Bronchial epithelial cell (primary cell): ENCODE measurements around the gene RABAC1. TPM values are rescaled to one million over a fixed set of nuclear protein-coding genes. Genes with fewer than 3 reads are reported as not detected.

Source experiments
- DNase-seq: peaks from one replicate; pipeline ENCODE4 v3.0.0-alpha.2; 2010; ENCODE audit warnings: low read depth
- FAIRE-seq: peaks from 2 replicates; lab custom pipeline; 2011; peaks lifted over from hg19 to GRCh38; lab: Jason Lieb, UNC
- H3K27me3 ChIP-seq: 2 replicates; pipeline ENCODE4 v1.5.1; 2011; ENCODE audit warnings: low read length; ENCODE audit not compliant: control insufficient read depth, insufficient read depth
- H3K36me3 ChIP-seq: 2 replicates; pipeline ENCODE4 v1.5.1; 2011; ENCODE audit warnings: low read length; ENCODE audit not compliant: control insufficient read depth, insufficient read depth
- H3K4me3 ChIP-seq: 2 replicates; pipeline ENCODE4 v1.5.1; 2011; ENCODE audit warnings: mild to moderate bottlenecking, low read depth, low read length, control low read depth
- total RNA-seq: library from RNA; depleted of rRNA; stranded (reverse); fragments of >200 nt; gene quantifications from 2 replicates; pipeline ENCODE4 v1.2.1, GENCODE V29; 2014
- TF ChIP-seq, protein P1 (sequence below): IDR thresholded peaks from 2 replicates; pipeline ENCODE4 v1.5.1; 2011; ENCODE audit warnings: mild to moderate bottlenecking, moderate library complexity, low read length, control low read depth, inconsistent platforms; ENCODE audit not compliant: insufficient read depth, severe bottlenecking

Gene RABAC1
- total RNA-seq, 1 donor from 2014 or later: 96.6 TPM

DNA sequence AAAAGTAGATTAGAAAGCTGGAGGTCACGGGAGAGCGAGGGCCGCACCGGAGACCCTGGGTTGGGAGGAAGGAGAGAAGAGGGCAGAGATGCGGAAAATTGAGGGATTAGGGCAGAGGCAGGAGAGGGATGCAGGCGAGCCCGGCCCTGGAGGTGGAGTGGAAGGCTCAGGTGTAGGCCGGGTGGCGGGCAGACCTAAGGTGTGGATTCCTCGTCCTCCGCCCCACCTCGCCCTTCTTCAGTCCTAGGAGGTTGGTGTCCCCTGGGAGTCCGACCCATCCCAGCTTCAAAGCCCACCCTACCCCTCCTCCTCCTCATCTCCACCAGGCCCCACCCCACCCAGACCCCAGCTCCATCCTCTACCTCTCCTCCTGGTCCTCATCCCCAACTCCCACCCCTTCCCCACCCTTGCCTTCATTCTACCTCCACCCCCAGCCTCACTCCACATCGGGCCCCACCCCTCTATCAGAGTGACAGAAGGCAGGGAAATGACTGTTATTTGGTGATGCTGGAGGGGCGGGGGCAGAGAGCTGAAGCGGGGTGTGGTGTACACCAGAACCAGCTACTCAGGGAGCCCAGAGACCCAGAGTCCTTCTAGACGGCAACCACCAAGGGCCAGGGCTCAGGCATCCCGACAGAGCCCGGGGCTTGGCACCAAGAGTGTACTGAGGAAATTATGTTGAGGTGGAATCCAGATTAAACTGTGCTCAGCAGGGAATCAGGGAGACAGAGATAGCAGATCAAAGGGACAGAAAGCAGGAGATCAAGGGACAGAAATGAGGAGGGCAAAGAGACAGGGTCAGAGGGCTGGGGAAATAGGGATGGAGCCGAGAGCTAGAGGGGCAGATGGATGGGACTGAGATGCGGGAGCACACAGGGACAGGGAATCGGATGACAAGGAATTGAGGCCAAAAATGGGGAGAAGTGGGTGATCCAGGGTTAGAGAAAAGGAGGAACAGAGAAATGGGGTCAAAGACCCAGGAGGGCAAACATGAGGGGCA is 37.2 kb downstream of the RABAC1 start:
- Histone ChIP-seq H3K36me3 (no peaks in the 10 kb centered on the region), H3K4me3 (no peak overlapping the region), H3K27me3 (peaks cover 51% of the 10 kb centered on the region)
- TF ChIP-seq, protein P1, sequence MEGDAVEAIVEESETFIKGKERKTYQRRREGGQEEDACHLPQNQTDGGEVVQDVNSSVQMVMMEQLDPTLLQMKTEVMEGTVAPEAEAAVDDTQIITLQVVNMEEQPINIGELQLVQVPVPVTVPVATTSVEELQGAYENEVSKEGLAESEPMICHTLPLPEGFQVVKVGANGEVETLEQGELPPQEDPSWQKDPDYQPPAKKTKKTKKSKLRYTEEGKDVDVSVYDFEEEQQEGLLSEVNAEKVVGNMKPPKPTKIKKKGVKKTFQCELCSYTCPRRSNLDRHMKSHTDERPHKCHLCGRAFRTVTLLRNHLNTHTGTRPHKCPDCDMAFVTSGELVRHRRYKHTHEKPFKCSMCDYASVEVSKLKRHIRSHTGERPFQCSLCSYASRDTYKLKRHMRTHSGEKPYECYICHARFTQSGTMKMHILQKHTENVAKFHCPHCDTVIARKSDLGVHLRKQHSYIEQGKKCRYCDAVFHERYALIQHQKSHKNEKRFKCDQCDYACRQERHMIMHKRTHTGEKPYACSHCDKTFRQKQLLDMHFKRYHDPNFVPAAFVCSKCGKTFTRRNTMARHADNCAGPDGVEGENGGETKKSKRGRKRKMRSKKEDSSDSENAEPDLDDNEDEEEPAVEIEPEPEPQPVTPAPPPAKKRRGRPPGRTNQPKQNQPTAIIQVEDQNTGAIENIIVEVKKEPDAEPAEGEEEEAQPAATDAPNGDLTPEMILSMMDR: no peak
- DNase-seq (no peak), FAIRE-seq (no peak)

DNA sequence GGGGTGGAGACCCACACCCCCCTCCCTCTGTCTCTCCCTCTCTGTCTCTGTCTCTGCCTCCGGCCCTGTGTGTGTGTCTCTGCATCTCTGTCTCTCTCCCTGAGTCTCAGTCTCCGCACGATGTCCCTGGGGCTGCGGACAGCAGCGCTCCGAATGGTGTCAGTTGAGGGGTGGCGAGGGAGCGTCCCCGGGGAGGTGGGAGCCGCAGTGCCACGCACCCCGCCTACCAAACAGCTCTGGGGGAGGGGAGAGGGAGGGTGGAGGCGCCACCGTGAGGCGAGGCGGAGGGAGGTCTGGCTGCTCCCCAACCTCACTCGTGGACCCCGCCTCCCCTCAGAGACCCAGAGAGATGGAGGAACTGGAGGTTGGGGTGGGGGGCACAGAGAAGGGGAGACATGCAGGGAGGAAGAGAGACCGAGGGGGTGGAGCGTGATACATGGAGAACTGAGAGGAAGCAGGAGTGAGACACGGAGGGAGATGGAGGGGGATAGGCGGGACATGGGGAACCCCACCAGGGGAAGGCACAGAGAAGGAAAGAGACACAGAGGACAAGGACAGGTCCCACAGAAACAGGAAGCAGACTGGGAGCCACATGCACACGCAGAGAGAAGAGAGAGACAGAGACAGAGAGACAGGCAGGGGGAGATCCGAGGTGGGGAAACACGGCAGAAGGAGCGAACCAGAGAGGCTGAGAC is 38.1 kb downstream of the RABAC1 start:
- DNase-seq (no peak), FAIRE-seq (no peak)
- H3K27me3 ChIP-seq: peaks cover 52% of the 10 kb centered on the region
- no peak overlapping the region for H3K4me3 ChIP-seq
- H3K36me3 ChIP-seq: no peaks in the 10 kb centered on the region
- TF ChIP-seq, protein P1: no peak

DNA sequence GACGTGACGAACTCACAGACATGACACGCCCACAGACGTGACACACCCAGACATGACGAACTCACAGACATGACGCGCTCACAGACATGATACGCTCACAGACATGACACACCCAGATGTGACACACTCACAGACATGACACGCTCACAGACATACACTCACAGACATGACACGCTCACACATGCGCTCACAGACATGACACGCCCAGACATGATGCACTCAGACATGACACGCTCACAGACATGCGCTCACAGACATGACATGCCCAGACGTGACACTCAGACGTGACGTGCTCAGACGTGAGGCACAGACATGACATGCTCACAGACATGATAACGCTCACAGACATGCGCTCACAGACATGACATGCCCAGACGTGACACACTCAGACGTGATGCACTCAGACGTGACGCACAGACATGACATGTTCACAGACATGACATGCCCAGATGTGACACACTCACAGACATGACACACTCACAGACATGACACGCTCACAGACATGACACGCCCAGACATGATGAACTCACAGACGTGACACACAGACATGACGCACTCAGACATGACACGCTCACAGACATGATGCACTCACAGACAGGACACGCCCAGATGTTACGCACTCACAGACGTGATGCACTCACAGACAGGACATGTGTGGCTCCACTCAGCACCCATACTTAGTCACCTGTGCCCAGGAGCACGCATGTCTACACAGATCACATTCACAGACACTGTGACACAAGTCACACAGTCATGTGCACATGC is 39.0 kb downstream of the RABAC1 start:
- FAIRE-seq (peak; percentile 99), DNase-seq (peak; percentile 36)
- H3K36me3 ChIP-seq: no peaks in the 10 kb centered on the region
- peaks cover 47% of the 10 kb centered on the region for H3K27me3 ChIP-seq
- TF ChIP-seq, protein P1: no peak
- no peak overlapping the region for H3K4me3 ChIP-seq

DNA sequence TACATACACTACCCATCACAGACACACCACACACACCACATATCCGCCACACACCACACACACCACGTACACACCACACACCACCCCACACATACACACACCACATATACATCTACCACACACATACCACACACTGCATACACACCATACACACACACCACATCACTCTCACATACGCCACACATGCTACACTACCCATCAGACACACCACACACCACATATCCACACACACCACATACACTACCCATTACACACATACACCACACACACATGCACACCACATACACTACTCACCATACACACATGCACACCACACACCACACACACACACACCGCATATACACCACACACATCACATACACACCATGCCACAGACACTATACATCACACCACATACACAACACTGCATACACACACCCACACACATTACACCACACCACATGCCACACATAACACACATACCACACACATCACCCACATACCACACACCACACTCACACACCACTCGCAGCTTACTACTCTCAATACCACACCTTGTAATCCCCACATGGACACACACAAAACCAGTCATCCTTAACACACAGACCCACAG is 40.4 kb downstream of the RABAC1 start:
- no peaks in the 10 kb centered on the region for H3K36me3 ChIP-seq
- peaks cover 41% of the 10 kb centered on the region for H3K27me3 ChIP-seq
- TF ChIP-seq, protein P1: no peak
- FAIRE-seq: peak; percentile 100
- no peak for DNase-seq
- no peak overlapping the region for H3K4me3 ChIP-seq

DNA sequence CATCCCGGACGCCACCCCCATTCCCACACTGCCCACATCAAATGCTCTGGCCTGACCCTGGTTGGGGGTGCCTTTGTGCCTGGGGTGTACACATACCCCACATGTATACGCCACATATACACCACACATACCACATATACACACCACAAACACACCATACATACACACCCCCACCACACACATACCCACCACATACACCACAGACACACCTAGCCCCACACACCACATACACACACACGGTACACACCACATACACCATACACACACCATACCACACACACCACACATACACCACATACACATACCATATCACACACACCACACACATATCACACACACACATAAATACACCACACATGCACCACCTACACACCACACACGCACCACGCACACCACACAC is 41.0 kb downstream of the RABAC1 start:
- FAIRE-seq (no peak), DNase-seq (no peak)
- peaks cover 43% of the 10 kb centered on the region for H3K27me3 ChIP-seq

More for the DNA sequence above, 41.0 kb downstream of the RABAC1 start:
- no peak overlapping the region for H3K4me3 ChIP-seq
- no peaks in the 10 kb centered on the region for H3K36me3 ChIP-seq
- TF ChIP-seq, protein P1: no peak
